HepG2 (cell line): ENCODE data around the gene CDH13. TPM values are rescaled to one million over a fixed set of nuclear protein-coding genes. Genes with fewer than 3 reads are reported as not detected.

Experiments used
- ATAC-seq: fragments of 200-7000 bp; cut with Tn5 transposase; 3 replicates; pipeline ENCODE4 v1.9.1; 2020; ENCODE audit warnings: mild to moderate bottlenecking, moderate library complexity
- BruUV-seq: library from RNA; stranded (reverse); fragments of 400-500 nt; replicated peaks from 2 replicates; lab custom pipeline; 2021; lab: Mats Ljungman, UMichigan
- CTCF ChIA-PET: fragments of 300-600 bp; formaldehyde crosslinking; extraction: SDS; loops from one replicate; lab custom pipeline; 2021; ENCODE audit warnings: low total read pairs, inconsistent platforms, low intra/inter-chr PET ratio; lab: Yijun Ruan, JAX
- POLR2A ChIA-PET: fragments of 350-600 bp; sonication (Branson Sonifier 250); formaldehyde crosslinking; loops from one replicate; lab custom pipeline; 2020; ENCODE audit warnings: antibody characterized with exemption, inconsistent platforms; lab: Yijun Ruan, JAX
- DNase-seq: peaks from one replicate; pipeline ENCODE4 v3.0.0-alpha.2; 2015; ENCODE audit warnings: low spot score
- FAIRE-seq: peaks from 3 replicates; lab custom pipeline; 2011; peaks lifted over from hg19 to GRCh38; lab: Jason Lieb, UNC
- H2AFZ ChIP-seq: one replicate; pipeline ENCODE4 v1.6.1; 2011; ENCODE audit warnings: low read length, inconsistent platforms
- H3K27ac ChIP-seq: fragments of 300-600 bp; 3 replicates; pipeline ENCODE4 v1.8.0; 2011; ENCODE audit warnings: mixed run types, mild to moderate bottlenecking, mixed read lengths, low read length, inconsistent platforms; ENCODE audit not compliant: insufficient read depth; ENCODE audit errors: extremely low read length
- H3K27me3 ChIP-seq, 2 experiments: fragments of 200-600 bp in 1 of 2; 2 replicates in 1 of 2; 3 replicates in 1 of 2; pipeline versions ENCODE4 v1.6.0 to v1.8.0; 2011; ENCODE audit warnings: low read length in 2 of 2, mild to moderate bottlenecking in 2 of 2, moderate library complexity in 2 of 2, inconsistent platforms in 1 of 2; ENCODE audit not compliant: insufficient read depth in 2 of 2, control insufficient read depth in 1 of 2
- H3K36me3 ChIP-seq, 2 experiments: fragments of 200-600 bp in 1 of 2; replicated peaks in 1 of 2; 2 replicates in 1 of 2; 3 replicates in 1 of 2; pipeline versions ENCODE4 v1.5.1 to v1.8.0; 2011; ENCODE audit warnings: low read length in 2 of 2, inconsistent platforms in 1 of 2; ENCODE audit not compliant: insufficient read depth in 2 of 2, control insufficient read depth in 1 of 2
- H3K4me1 ChIP-seq: 2 replicates; pipeline ENCODE4 v1.5.1; 2012; ENCODE audit warnings: low read length, inconsistent platforms; ENCODE audit not compliant: insufficient read depth
- H3K4me2 ChIP-seq: 2 replicates; pipeline ENCODE4 v1.6.0; 2011; ENCODE audit warnings: low read depth, low read length, inconsistent platforms
- H3K4me3 ChIP-seq, 3 experiments: fragments of 200-600 bp in 1 of 3; sonication (generic), shearing (Covaris generic) in 1 of 3; replicated peaks in 1 of 3; 2 replicates each; pipeline ENCODE4 v1.5.1; 2011 to 2016; ENCODE audit warnings: low read length in 3 of 3, inconsistent platforms in 2 of 3, low read depth in 2 of 3, mild to moderate bottlenecking in 2 of 3, control low read depth in 1 of 3, mixed read lengths in 1 of 3; ENCODE audit not compliant: insufficient read depth in 1 of 3
- H3K79me2 ChIP-seq: one replicate; pipeline ENCODE4 v1.6.1; 2011; ENCODE audit warnings: low read length, inconsistent platforms; ENCODE audit not compliant: insufficient read depth
- H3K9ac ChIP-seq: 2 replicates; pipeline ENCODE4 v1.6.0; 2011; ENCODE audit warnings: mild to moderate bottlenecking, low read depth, low read length, inconsistent platforms; ENCODE audit not compliant: insufficient read depth
- H3K9me3 ChIP-seq: 2 replicates; pipeline ENCODE4 v1.5.1; 2012; ENCODE audit warnings: mild to moderate bottlenecking, low read length
- H4K20me1 ChIP-seq: 2 replicates; pipeline ENCODE4 v1.6.0; 2011; ENCODE audit warnings: inconsistent platforms, mild to moderate bottlenecking, low read length, moderate library complexity; ENCODE audit not compliant: insufficient read depth
- ARNT ChIP-seq: fragments of 450-650 bp; IDR thresholded peaks from 2 replicates; pipeline ENCODE4 v1.6.1; 2017
- CBX1 ChIP-seq: IDR thresholded peaks from one replicate; pipeline ENCODE4 v1.6.1; 2016; ENCODE audit warnings: antibody characterized with exemption, low read depth
- KDM5A ChIP-seq: fragments of 200-600 bp; sonication (generic); IDR thresholded peaks from 2 replicates; pipeline ENCODE4 v1.7.0; 2018; ENCODE audit warnings: antibody characterized with exemption, mild to moderate bottlenecking, low read length, borderline replicate concordance
- NRL ChIP-seq: sonication (generic); formaldehyde crosslinking; IDR thresholded peaks from 2 replicates; pipeline ENCODE4 v1.5.0; 2020; ENCODE audit warnings: missing genetic modification reagents, mild to moderate bottlenecking, moderate library complexity, borderline replicate concordance
- SP1 ChIP-seq, 2 experiments: fragments of 450-650 bp in 1 of 2; sonication (generic) in 1 of 2; formaldehyde crosslinking in 1 of 2; IDR thresholded peaks; 2 replicates each; pipeline versions ENCODE4 v1.4.0 to v1.6.1; 2016 to 2020; ENCODE audit warnings: missing genetic modification reagents in 1 of 2
- TEAD3 ChIP-seq: optimal IDR thresholded peaks from 2 replicates; pipeline ENCODE3; 2016; ENCODE audit warnings: borderline replicate concordance
- USF2 ChIP-seq, 2 experiments: sonication (generic) in 1 of 2; formaldehyde crosslinking in 1 of 2; IDR thresholded peaks; 2 replicates each; pipeline versions ENCODE4 v1.5.1 to v1.6.1; 2011 to 2020; ENCODE audit warnings: borderline replicate concordance in 1 of 2, low read depth in 1 of 2, low read length in 1 of 2, mild to moderate bottlenecking in 1 of 2, missing genetic modification reagents in 1 of 2, moderate library complexity in 1 of 2
- ZSCAN30 ChIP-seq: sonication (generic); formaldehyde crosslinking; IDR thresholded peaks from 2 replicates; pipeline ENCODE4 v1.5.0; 2020; ENCODE audit warnings: mild to moderate bottlenecking, missing genetic modification reagents
- WGBS: methylation state at CpG from one replicate; pipeline ENCODE4 v1.1.6; 2017; ENCODE audit warnings: low lambda C conversion rate; 5-methylcytosine and 5-hydroxymethylcytosine counted together
- in situ Hi-C: cut with HindIII; loops from 2 replicates; pipeline ENCODE4 v1.10.0; 2017; ENCODE audit warnings: low pct_unique_long_range_greater_than_20kb; ENCODE audit not compliant: extremely low pct_ligation_motif_present
- intact Hi-C: fragments of 100-400 bp; cut with micrococcal nuclease; formaldehyde crosslinking; loops from one replicate; pipeline ENCODE4 v1.10.0; 2022; ENCODE audit not compliant: unreplicated experiment
- polyA plus RNA-seq, 8 experiments: library from polyadenylated mRNA; depleted of rRNA in 3 of 8; stranded (reverse) in 7 of 8; unstranded in 1 of 8; fragments of >200 nt; fragmentation: Illumina TruSeq in 4 of 8; extraction: Trizol in 4 of 8; gene quantifications; 2 replicates each; pipeline versions ENCODE4 v1.2.1 to v1.2.3, GENCODE V29; 2011 to 2016; ENCODE audit warnings: low read depth in 4 of 8, missing spikeins in 1 of 8, mixed read lengths in 1 of 8; ENCODE audit not compliant: insufficient read depth in 1 of 8
- total RNA-seq, 5 experiments: library from RNA; depleted of rRNA; stranded (reverse); fragments of >200 nt; fragmentation: Illumina TruSeq; extraction: Trizol; gene quantifications; 2 replicates each; pipeline ENCODE4 v1.2.3, GENCODE V29; 2016; ENCODE audit warnings: low read depth in 1 of 5

Gene CDH13
- total and polyA plus RNA-seq, 2 of the 13 experiments (the other 11 are each of a cell fraction or from before 2014, with no cell fraction given) = not detected

GRCh38 chr16:82649766-82650165 is 23.0 kb downstream of the CDH13 start (continued):
- TF ChIP-seq NRL (CRISPR knock-in tag) = no peak

- POLR2A ChIA-PET = no interaction called here
- DNase-seq (no peak), FAIRE-seq (no peak)
- 42% methylated on average over 2 of the region's 2 CpGs for WGBS
- Histone ChIP-seq H4K20me1 (no peaks in the 10 kb centered on the region), H2AFZ (no peak overlapping the region)
- in situ Hi-C loops = no loop called here
- BruUV-seq = no TSS peak
- TF ChIP-seq CBX1 = no peak
- no peak for TF ChIP-seq TEAD3 (CRISPR knock-in tag)
- TF ChIP-seq SP1 (IDR thresholded peaks at IDR 0.05) = no peak
- no peak for TF ChIP-seq SP1 (CRISPR knock-in tag; IDR thresholded peaks at IDR 0.05)
- no peak for TF ChIP-seq KDM5A
- no peak for TF ChIP-seq ARNT
- no peak for TF ChIP-seq ZSCAN30 (CRISPR knock-in tag)
- no peak for TF ChIP-seq USF2 (IDR thresholded peaks at IDR 0.05; ENCODE audit: low read depth, low read length)
- no peak for TF ChIP-seq USF2 (CRISPR knock-in tag; IDR thresholded peaks at IDR 0.05; ENCODE audit: borderline replicate concordance)
- TF ChIP-seq, all 625 proteins: peak for 0
- Histone ChIP-seq H3K79me2 (no peaks in the 10 kb centered on the region), H3K4me2 (no peak overlapping the region), H3K4me3 (no peak overlapping the region), H3K9ac (no peak overlapping the region), H3K36me3 (no peaks in the 10 kb centered on the region), H3K9me3 (no peaks in the 10 kb centered on the region), H3K27ac (no peak overlapping the region), H3K27me3 (no peaks in the 10 kb centered on the region), H3K4me1 (peaks cover 22% of the 10 kb centered on the region)
- intact Hi-C loops = no loop called here
- CTCF ChIA-PET = no interaction called here
- no peak for ATAC-seq
These were observed 24.0 kb downstream of the CDH13 start for GRCh38 chr16:82650804-82651203.
